ENCODE results near the gene CDH4.
"Not testable (repeated sequence)": the region's sequence is repeated elsewhere in the genome, so short reads cannot be mapped to it uniquely, and the experiment has no call there.

CDH4 gene

GRCh38 chr20:61933951-61934715 lies 682.1 kb downstream of the CDH4 start:
- DNase-seq (ENCODE audit: low read depth): no peak

- DNase-seq (ENCODE audit: low read depth): no peak
These were observed 682.9 kb downstream of the CDH4 start for GRCh38 chr20:61934716-61935530.

GRCh38 chr20:61935926-61936700 lies 684.1 kb downstream of the CDH4 start:
- no peak for DNase-seq (ENCODE audit: low read depth)

GRCh38 chr20:61936701-61937131 lies 684.7 kb downstream of the CDH4 start:
- DNase-seq (ENCODE audit: low read depth): no peak

GRCh38 chr20:61937146-61937962 lies 685.3 kb downstream of the CDH4 start:
- DNase-seq (ENCODE audit: low read depth): no peak

- no peak for DNase-seq (ENCODE audit: low read depth)
These were observed 686.1 kb downstream of the CDH4 start for GRCh38 chr20:61937963-61938838.

- DNase-seq (ENCODE audit: low read depth): no peak
These were observed 687.0 kb downstream of the CDH4 start for GRCh38 chr20:61938839-61939690.

- no peak for DNase-seq (ENCODE audit: low read depth)
These were observed 687.8 kb downstream of the CDH4 start for GRCh38 chr20:61939691-61940360.

GRCh38 chr20:61940491-61940890 lies 688.4 kb downstream of the CDH4 start:
- no peak for DNase-seq (ENCODE audit: low read depth)

GRCh38 chr20:61940976-61941720 lies 689.1 kb downstream of the CDH4 start:
- DNase-seq (ENCODE audit: low read depth): no peak

- DNase-seq (ENCODE audit: low read depth): no peak
These were observed 689.8 kb downstream of the CDH4 start for GRCh38 chr20:61941721-61942405.

GRCh38 chr20:61942526-61942925 lies 690.5 kb downstream of the CDH4 start:
- no peak for DNase-seq (ENCODE audit: low read depth)

GRCh38 chr20:61944967-61945366 lies 692.9 kb downstream of the CDH4 start:
- not testable (repeated sequence) for DNase-seq (ENCODE audit: low read depth)

GRCh38 chr20:61945495-61945894 lies 693.4 kb downstream of the CDH4 start:
- DNase-seq (ENCODE audit: low read depth): not testable (repeated sequence)

- DNase-seq (ENCODE audit: low read depth): not testable (repeated sequence)
These were observed 696.0 kb downstream of the CDH4 start for GRCh38 chr20:61948056-61948455.

- DNase-seq (ENCODE audit: low read depth): no peak
These were observed 696.7 kb downstream of the CDH4 start for GRCh38 chr20:61948586-61949362.

GRCh38 chr20:61949363-61949713 lies 697.3 kb downstream of the CDH4 start:
- DNase-seq (ENCODE audit: low read depth): no peak
